HEK293 (cell line): Measurements from ENCODE around the gene LSMEM2.
"Not testable (repeated sequence)": the region's sequence is repeated elsewhere in the genome, so short reads cannot be mapped to it uniquely, and the experiment has no call there.

Source experiments
- CTCF ChIA-PET: fragments of 350-600 bp; formaldehyde crosslinking; extraction: SDS; loops from one replicate; lab custom pipeline; 2021; ENCODE audit warnings: antibody characterized with exemption; lab: Yijun Ruan, JAX
- POLR2A ChIA-PET: fragments of 300-600 bp; formaldehyde crosslinking; extraction: SDS; loops from one replicate; lab custom pipeline; 2020; ENCODE audit warnings: antibody characterized with exemption, inconsistent platforms; lab: Yijun Ruan, JAX
- H3K27ac ChIP-seq: fragments of 200-500 bp; sonication (Bioruptor generic); 2 replicates; pipeline ENCODE4 v1.5.1; 2014; ENCODE audit warnings: low read depth, low read length, control low read depth, inconsistent platforms; ENCODE audit errors: extremely low read depth
- H3K36me3 ChIP-seq, 2 experiments: fragments of 200-500 bp in 1 of 2; sonication (Bioruptor generic) in 1 of 2; 1 replicate in 1 of 2; 2 replicates in 1 of 2; pipeline ENCODE4 v1.5.1; 2014 to 2017; ENCODE audit warnings: inconsistent platforms in 2 of 2, low read length in 2 of 2; ENCODE audit not compliant: control insufficient read depth in 2 of 2, insufficient read depth in 1 of 2
- H3K4me1 ChIP-seq: fragments of 200-500 bp; sonication (Bioruptor generic); 2 replicates; pipeline ENCODE4 v1.5.1; 2014; ENCODE audit warnings: mild to moderate bottlenecking, low read length, inconsistent platforms; ENCODE audit not compliant: control insufficient read depth, insufficient read depth
- H3K4me3 ChIP-seq: 2 replicates; pipeline ENCODE4 v1.5.1; 2011; ENCODE audit warnings: low read depth, mild to moderate bottlenecking, control low read depth, low read length, moderate library complexity
- H3K9me3 ChIP-seq: fragments of 200-500 bp; sonication (Bioruptor generic); 2 replicates; pipeline ENCODE4 v1.5.1; 2014; ENCODE audit warnings: low read depth, low read length, inconsistent platforms; ENCODE audit not compliant: control insufficient read depth, insufficient read depth
- ELK4 ChIP-seq: IDR thresholded peaks from 2 replicates; pipeline ENCODE4 v1.6.1; 2011; ENCODE audit warnings: mild to moderate bottlenecking, low read depth, low read length, borderline replicate concordance
- IKZF3 ChIP-seq: fragments of 450-650 bp; IDR thresholded peaks from 2 replicates; pipeline ENCODE4 v1.5.0; 2018; ENCODE audit warnings: missing biosample characterization, mild to moderate bottlenecking, missing genetic modification characterization, moderate library complexity
- OSR2 ChIP-seq: fragments of 450-650 bp; formaldehyde crosslinking; IDR thresholded peaks from 2 replicates; pipeline ENCODE4 v1.5.1; 2016; ENCODE audit warnings: missing biosample characterization, missing genetic modification characterization
- ZFHX2 ChIP-seq: fragments of 450-650 bp; formaldehyde crosslinking; conservative IDR thresholded peaks from 2 replicates; pipeline ENCODE4 v1.5.1; 2016; ENCODE audit warnings: missing biosample characterization, missing genetic modification characterization
- ZNF112 ChIP-seq: fragments of 450-650 bp; formaldehyde crosslinking; IDR thresholded peaks from 2 replicates; pipeline ENCODE4 v1.5.0; 2017; ENCODE audit warnings: missing biosample characterization, missing genetic modification characterization
- ZNF175 ChIP-seq: fragments of 450-650 bp; formaldehyde crosslinking; IDR thresholded peaks from 2 replicates; pipeline ENCODE4 v1.5.1; 2016; ENCODE audit warnings: missing biosample characterization, missing genetic modification characterization
- ZNF221 ChIP-seq: fragments of 450-650 bp; formaldehyde crosslinking; IDR thresholded peaks from 2 replicates; pipeline ENCODE4 v1.5.1; 2017; ENCODE audit warnings: missing biosample characterization, missing genetic modification characterization, borderline replicate concordance
- ZNF274 ChIP-seq, 2 experiments: fragments of 200-500 bp in 1 of 2; fragments of 450-650 bp in 1 of 2; sonication (Bioruptor generic) in 1 of 2; formaldehyde crosslinking in 1 of 2; IDR thresholded peaks; 2 replicates each; pipeline versions ENCODE4 v1.5.1 to v1.6.1; 2014 to 2016; ENCODE audit warnings: borderline replicate concordance in 1 of 2, inconsistent platforms in 1 of 2, low read length in 1 of 2, missing biosample characterization in 1 of 2, missing genetic modification characterization in 1 of 2
- ZNF514 ChIP-seq: fragments of 450-650 bp; formaldehyde crosslinking; IDR thresholded peaks from 2 replicates; pipeline ENCODE4 v1.5.1; 2016; ENCODE audit warnings: missing biosample characterization, missing genetic modification characterization
- ZNF596 ChIP-seq: fragments of 450-650 bp; IDR thresholded peaks from 2 replicates; pipeline ENCODE4 v1.5.0; 2018; ENCODE audit warnings: missing biosample characterization, mild to moderate bottlenecking, missing genetic modification characterization, moderate library complexity
- ZNF621 ChIP-seq: fragments of 450-650 bp; formaldehyde crosslinking; IDR thresholded peaks from 2 replicates; pipeline ENCODE4 v1.5.1; 2017; ENCODE audit warnings: missing biosample characterization, missing genetic modification characterization
- ZNF624 ChIP-seq: fragments of 450-650 bp; formaldehyde crosslinking; IDR thresholded peaks from 2 replicates; pipeline ENCODE4 v1.5.1; 2017; ENCODE audit warnings: missing biosample characterization, missing genetic modification characterization
- ZNF626 ChIP-seq: fragments of 450-650 bp; sonication (Bioruptor Pico); formaldehyde crosslinking; IDR thresholded peaks from 2 replicates; pipeline ENCODE4 v1.5.1; 2018; ENCODE audit warnings: missing biosample characterization, missing genetic modification characterization, inconsistent platforms
- ZNF677 ChIP-seq: fragments of 450-650 bp; IDR thresholded peaks from 2 replicates; pipeline ENCODE4 v1.5.0; 2018; ENCODE audit warnings: missing biosample characterization, mild to moderate bottlenecking, missing genetic modification characterization, moderate library complexity
- ZNF701 ChIP-seq: fragments of 450-650 bp; formaldehyde crosslinking; IDR thresholded peaks from 2 replicates; pipeline ENCODE4 v1.5.1; 2016; ENCODE audit warnings: missing biosample characterization, missing genetic modification characterization
- ZNF768 ChIP-seq: fragments of 450-650 bp; formaldehyde crosslinking; IDR thresholded peaks from 2 replicates; pipeline ENCODE4 v1.5.1; 2018; ENCODE audit warnings: missing biosample characterization, mild to moderate bottlenecking, missing genetic modification characterization
- TF ChIP-seq, protein P1 (sequence below): fragments of 450-650 bp; formaldehyde crosslinking; IDR thresholded peaks from 2 replicates; pipeline ENCODE4 v1.5.1; 2016; ENCODE audit warnings: missing biosample characterization, missing genetic modification characterization
- TF ChIP-seq, protein P2 (sequence below): fragments of 450-650 bp; formaldehyde crosslinking; IDR thresholded peaks from 2 replicates; pipeline ENCODE4 v1.5.0; 2017; ENCODE audit warnings: missing biosample characterization, missing genetic modification characterization, borderline replicate concordance
- TF ChIP-seq, protein P3 (sequence below): fragments of 450-650 bp; formaldehyde crosslinking; IDR thresholded peaks from 2 replicates; pipeline ENCODE4 v1.5.1; 2016; ENCODE audit warnings: missing biosample characterization, missing genetic modification characterization
- TF ChIP-seq, protein P4 (sequence below): fragments of 450-650 bp; formaldehyde crosslinking; IDR thresholded peaks from 2 replicates; pipeline ENCODE4 v1.5.1; 2016; ENCODE audit warnings: missing biosample characterization, missing genetic modification characterization

LSMEM2 gene

DNA sequence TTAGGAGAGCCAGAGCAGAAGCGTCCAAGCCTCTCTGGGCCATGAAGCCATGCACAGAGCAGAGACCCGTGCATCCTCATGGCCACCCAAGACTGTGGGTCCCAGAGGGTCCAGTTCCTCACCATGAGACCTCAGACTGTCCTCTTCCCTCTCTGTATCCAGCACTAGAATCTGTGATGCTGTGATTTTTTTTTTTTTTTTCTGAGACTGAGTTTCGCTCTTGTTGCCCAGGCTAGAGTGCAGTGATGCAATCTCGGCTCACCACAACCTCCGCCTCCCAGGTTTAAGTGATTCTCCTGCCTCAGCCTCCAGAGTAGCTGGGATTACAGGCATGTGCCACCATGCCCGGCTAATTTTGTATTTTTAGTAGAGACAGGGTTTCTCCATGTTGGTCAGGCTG is 34.1 kb upstream of the LSMEM2 start:
- H3K4me3 ChIP-seq, POLR2A ChIA-PET, H3K36me3 ChIP-seq, H3K4me1 ChIP-seq, H3K9me3 ChIP-seq: not testable (repeated sequence)
- CTCF ChIA-PET: interaction anchor here (0.7 to 0.8 kb wide), 3 partner anchors 15 to 76 kb away, joined by 3 to 4 read pairs (median 4); no protein-coding TSS in a partner anchor
- peak; percentile 22; the same call in 1 of the 2 replicates for TF ChIP-seq ZFHX2 (tag by site-specific recombination)
- TF ChIP-seq, all 188 proteins: peak for 1; not testable (repeated sequence) for 187
- peak overlapping the region; percentile 46; the same call in 1 of the 2 replicates for H3K27ac ChIP-seq

DNA sequence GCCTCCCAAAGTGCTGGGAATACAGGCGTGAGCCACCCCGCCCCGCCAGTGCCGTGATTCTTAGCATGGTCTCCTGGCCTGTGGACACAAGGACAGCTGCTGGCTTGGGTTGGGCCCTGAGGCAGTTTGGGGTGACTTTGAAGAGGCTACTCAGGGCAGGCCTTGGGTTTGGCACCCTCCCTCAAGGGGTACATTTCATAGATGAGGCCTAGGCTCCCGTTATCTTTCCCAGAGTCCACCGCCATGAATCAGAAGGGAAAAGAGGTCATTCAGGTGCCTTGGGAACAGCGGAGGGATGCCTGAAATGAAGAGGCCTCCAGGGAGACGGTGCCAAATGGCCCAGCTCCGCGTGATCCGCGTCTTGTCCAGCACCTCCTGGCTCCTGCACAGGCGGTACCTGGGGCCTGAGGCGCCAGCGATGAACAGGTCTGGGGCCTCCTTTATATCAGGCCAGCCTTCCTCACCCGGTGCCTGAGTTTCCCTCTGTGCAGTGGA is 33.6 kb upstream of the LSMEM2 start:
- Histone ChIP-seq H3K4me3 (no peak overlapping the region), H3K9me3 (no peaks in the 10 kb centered on the region), H3K4me1 (peaks cover 9% of the 10 kb centered on the region; the same call in 1 of the 2 replicates), H3K36me3 (peaks cover 0 to 1% of the 10 kb centered on the region in 2 experiments; a peak in 1 of 3 replicates), H3K27ac (peak overlapping the region; percentile 43)
- ChIA-PET POLR2A (no interaction called here), CTCF (interaction anchor here (0.7 to 0.8 kb wide), 3 partner anchors 16 to 77 kb away, joined by 3 to 4 read pairs (median 4); no protein-coding TSS in a partner anchor)
- no peak for TF ChIP-seq OSR2 (tag by site-specific recombination)
- no peak for TF ChIP-seq ZNF701 (tag by site-specific recombination)
- no peak for TF ChIP-seq ZNF624 (tag by site-specific recombination)
- no peak for TF ChIP-seq ZNF221 (tag by site-specific recombination)
- TF ChIP-seq ZNF621 (tag by site-specific recombination): no peak
- TF ChIP-seq ZNF677 (tag by site-specific recombination): no peak

DNA sequence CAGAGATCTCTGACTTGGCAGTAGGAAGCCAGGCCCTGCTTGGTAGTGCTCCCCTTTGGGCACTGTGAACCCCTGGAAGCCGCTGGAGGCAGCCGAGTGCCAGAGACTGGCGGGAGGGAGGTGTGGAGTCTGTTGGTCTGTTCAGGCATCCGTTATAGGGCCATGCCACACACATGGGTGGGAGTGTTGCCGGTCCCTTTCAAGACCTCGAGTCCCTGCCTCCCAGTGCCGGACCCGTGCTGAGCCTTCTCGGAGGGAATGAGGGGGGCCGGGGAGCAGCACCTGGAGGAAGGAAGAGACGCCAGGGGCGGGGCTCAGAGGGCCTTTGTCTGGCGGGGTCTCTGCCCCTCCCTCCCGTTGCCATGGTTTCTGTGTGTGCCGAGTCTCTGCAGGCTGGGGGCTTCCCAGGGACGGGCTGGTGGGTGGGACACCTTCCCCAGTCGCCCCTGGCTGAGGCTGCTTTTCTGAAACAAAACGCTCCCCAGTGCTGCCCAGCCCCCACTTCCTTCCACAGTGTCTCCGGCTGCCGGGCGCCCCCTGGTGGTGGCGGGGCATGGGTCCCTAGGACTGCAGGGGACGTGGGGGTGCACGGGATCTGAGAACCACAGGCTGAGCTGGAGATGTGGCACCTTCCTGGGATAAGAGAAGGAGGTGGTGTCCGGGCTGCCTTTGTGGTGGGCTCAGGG is 32.9 kb upstream of the LSMEM2 start:
- ChIA-PET POLR2A (interaction anchor here (0.7 to 1.8 kb wide), 4 partner anchors 10 to 19 kb away, joined by 3 to 17 read pairs (median 6); partner anchors contain the start of gene GNAI2), CTCF (interaction anchor here (0.6 to 5.5 kb wide), 26 partner anchors 9 to 455 kb away, joined by 3 to 71 read pairs (median 5); partner anchors contain the start of genes GNAI2, GNAT1, IFRD2 and LSMEM2)
- Histone ChIP-seq H3K9me3 (no peaks in the 10 kb centered on the region), H3K4me3 (peak overlapping the region; percentile 26), H3K27ac (peak overlapping the region; percentile 43), H3K36me3 (peaks cover 0 to 3% of the 10 kb centered on the region in 2 experiments; a peak in 2 of 3 replicates), H3K4me1 (peaks cover 6% of the 10 kb centered on the region; the same call in 1 of the 2 replicates)
- TF ChIP-seq ZNF596 (no peak), ZNF274 (IDR thresholded peaks at IDR 0.05; ENCODE audit: low read length) (no peak), ZNF274 (tag by site-specific recombination; IDR thresholded peaks at IDR 0.05; ENCODE audit: borderline replicate concordance) (no peak), ZNF768 (tag by site-specific recombination) (no peak), ZNF175 (tag by site-specific recombination) (no peak), OSR2 (tag by site-specific recombination) (no peak), ZNF514 (no peak), ELK4 (no peak), ZNF112 (tag by site-specific recombination) (no peak), ZNF626 (tag by site-specific recombination) (no peak), IKZF3 (tag by site-specific recombination) (0 out of 2 replicates have a peak, but pooled peaks have one; percentile 15)
- TF ChIP-seq, protein P1, sequence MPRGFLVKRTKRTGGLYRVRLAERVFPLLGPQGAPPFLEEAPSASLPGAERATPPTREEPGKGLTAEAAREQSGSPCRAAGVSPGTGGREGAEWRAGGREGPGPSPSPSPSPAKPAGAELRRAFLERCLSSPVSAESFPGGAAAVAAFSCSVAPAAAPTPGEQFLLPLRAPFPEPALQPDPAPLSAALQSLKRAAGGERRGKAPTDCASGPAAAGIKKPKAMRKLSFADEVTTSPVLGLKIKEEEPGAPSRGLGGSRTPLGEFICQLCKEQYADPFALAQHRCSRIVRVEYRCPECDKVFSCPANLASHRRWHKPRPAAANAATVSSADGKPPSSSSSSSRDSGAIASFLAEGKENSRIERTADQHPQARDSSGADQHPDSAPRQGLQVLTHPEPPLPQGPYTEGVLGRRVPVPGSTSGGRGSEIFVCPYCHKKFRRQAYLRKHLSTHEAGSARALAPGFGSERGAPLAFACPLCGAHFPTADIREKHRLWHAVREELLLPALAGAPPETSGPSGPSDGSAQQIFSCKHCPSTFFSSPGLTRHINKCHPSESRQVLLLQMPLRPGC (tag by site-specific recombination): no peak
- TF ChIP-seq, protein P2, sequence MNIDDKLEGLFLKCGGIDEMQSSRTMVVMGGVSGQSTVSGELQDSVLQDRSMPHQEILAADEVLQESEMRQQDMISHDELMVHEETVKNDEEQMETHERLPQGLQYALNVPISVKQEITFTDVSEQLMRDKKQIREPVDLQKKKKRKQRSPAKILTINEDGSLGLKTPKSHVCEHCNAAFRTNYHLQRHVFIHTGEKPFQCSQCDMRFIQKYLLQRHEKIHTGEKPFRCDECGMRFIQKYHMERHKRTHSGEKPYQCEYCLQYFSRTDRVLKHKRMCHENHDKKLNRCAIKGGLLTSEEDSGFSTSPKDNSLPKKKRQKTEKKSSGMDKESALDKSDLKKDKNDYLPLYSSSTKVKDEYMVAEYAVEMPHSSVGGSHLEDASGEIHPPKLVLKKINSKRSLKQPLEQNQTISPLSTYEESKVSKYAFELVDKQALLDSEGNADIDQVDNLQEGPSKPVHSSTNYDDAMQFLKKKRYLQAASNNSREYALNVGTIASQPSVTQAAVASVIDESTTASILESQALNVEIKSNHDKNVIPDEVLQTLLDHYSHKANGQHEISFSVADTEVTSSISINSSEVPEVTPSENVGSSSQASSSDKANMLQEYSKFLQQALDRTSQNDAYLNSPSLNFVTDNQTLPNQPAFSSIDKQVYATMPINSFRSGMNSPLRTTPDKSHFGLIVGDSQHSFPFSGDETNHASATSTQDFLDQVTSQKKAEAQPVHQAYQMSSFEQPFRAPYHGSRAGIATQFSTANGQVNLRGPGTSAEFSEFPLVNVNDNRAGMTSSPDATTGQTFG: no peak
- TF ChIP-seq, protein P3, sequence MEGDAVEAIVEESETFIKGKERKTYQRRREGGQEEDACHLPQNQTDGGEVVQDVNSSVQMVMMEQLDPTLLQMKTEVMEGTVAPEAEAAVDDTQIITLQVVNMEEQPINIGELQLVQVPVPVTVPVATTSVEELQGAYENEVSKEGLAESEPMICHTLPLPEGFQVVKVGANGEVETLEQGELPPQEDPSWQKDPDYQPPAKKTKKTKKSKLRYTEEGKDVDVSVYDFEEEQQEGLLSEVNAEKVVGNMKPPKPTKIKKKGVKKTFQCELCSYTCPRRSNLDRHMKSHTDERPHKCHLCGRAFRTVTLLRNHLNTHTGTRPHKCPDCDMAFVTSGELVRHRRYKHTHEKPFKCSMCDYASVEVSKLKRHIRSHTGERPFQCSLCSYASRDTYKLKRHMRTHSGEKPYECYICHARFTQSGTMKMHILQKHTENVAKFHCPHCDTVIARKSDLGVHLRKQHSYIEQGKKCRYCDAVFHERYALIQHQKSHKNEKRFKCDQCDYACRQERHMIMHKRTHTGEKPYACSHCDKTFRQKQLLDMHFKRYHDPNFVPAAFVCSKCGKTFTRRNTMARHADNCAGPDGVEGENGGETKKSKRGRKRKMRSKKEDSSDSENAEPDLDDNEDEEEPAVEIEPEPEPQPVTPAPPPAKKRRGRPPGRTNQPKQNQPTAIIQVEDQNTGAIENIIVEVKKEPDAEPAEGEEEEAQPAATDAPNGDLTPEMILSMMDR: peak; percentile 87
- TF ChIP-seq, protein P4, sequence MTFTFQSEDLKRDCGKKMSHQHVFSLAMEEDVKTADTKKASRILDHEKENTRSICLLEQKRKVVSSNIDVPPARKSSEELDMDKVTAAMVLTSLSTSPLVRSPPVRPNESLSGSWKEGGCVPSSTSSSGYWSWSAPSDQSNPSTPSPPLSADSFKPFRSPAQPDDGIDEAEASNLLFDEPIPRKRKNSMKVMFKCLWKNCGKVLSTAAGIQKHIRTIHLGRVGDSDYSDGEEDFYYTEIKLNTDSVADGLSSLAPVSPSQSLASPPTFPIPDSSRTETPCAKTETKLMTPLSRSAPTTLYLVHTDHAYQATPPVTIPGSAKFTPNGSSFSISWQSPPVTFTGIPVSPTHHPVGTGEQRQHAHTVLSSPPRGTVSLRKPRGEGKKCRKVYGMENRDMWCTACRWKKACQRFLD (tag by site-specific recombination): no peak
